SK-N-MC (cell line): ENCODE data around the gene TTC28.

Experiments used
- EZH2 ChIP-seq: fragments of 200-600 bp; sonication (generic); IDR thresholded peaks from one replicate; pipeline ENCODE4 v1.6.1; 2017; ENCODE audit warnings: antibody characterized with exemption
- FOXP2 ChIP-seq: optimal IDR thresholded peaks from 2 replicates; pipeline ENCODE3; 2011; ENCODE audit warnings: mild to moderate bottlenecking, moderate library complexity; ENCODE audit not compliant: insufficient read depth; ENCODE audit errors: extremely low read length, control extremely low read depth
- POLR2AphosphoS5 ChIP-seq: IDR thresholded peaks from 2 replicates; pipeline ENCODE4 v1.6.1; 2012; ENCODE audit warnings: mild to moderate bottlenecking, low read depth, low read length, borderline replicate concordance

DNA sequence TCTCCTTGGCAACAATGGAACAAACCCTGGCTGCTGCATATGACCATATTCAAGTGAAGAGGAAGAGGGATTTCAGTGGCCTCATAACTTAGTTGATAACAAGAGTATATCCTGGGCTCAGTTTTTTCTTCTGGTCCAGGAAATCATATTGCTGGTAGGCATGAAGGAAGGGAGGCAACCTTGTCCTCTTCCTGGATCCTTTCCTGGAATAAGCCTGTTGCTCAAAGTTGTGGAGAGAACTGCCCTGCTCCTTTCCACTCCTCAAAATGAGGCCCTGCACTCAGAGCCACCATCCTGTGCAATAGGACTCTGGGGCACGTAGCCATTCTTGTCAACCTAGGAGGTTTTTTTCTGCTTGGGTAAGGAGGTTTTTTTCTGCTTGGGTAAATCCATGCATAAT lies 631.9 kb downstream of the TTC28 start:
- no peak for TF ChIP-seq EZH2
- no peak for TF ChIP-seq POLR2AphosphoS5
- no peak for TF ChIP-seq FOXP2
